ENCODE data around the gene OTOP3. TPM values are rescaled to one million over a fixed set of nuclear protein-coding genes. Genes with fewer than 3 reads are reported as not detected.

The OTOP3 gene
- total RNA-seq, 1 experiment from 2014 or later = not detected

GRCh38 chr17:74972107-74972972 lies 36.6 kb downstream of the OTOP3 start, which contains the start of gene HID1:
Gene HID1, minus strand, starts transcription at chr17:74972759. Its CDS starts 103 bp downstream, at chr17:74972656.
- no peaks in the 10 kb centered on the region for H3K9me2 ChIP-seq (ENCODE audit: insufficient read depth)
- H4K20me1 ChIP-seq (ENCODE audit: insufficient read depth) = no peaks in the 10 kb centered on the region
- intact Hi-C loops (cut with micrococcal nuclease; ENCODE audit: unreplicated experiment) = no loop called here
- no peak within 1 kb of the TSS for H3K27ac ChIP-seq
- ChIA-PET CTCF (interaction anchor here (0.7 to 1.1 kb wide), 4 partner anchors 12 to 231 kb away, joined by 3 to 20 read pairs (median 5); no protein-coding TSS in a partner anchor), POLR2A (ENCODE audit: unreplicated experiment) (interaction anchor here (0.6 to 1.1 kb wide), 2 partner anchors 15 to 119 kb away, joined by 5 to 12 read pairs; partner anchors contain the start of gene CDR2L)
- peak; percentile 60 to 62 for DNase-seq
- H3K79me2 ChIP-seq (ENCODE audit: low read depth) = peaks cover 34% of the 10 kb centered on the region
- H3F3A ChIP-seq (ENCODE audit: insufficient read depth, low read depth) = peaks cover 9% of the 10 kb centered on the region; the same call in 1 of the 2 replicates
- H3K4me1 ChIP-seq (replicated peaks; ENCODE audit: insufficient read depth) = peaks cover 43% of the 10 kb centered on the region
- H3K4me3 ChIP-seq = peak within 1 kb of the TSS; percentile 96
- BruUV-seq (replicated peaks) = no TSS peak
- H3K27me3 ChIP-seq (ENCODE audit: insufficient read depth, low read depth) = 0 out of 2 replicates have a peak, but pooled peaks cover 3% of the 10 kb centered on the region
- no peaks in the 10 kb centered on the region for H3K9me3 ChIP-seq (ENCODE audit: insufficient read depth, low read depth)
- H2AFZ ChIP-seq = peak within 1 kb of the TSS; percentile 90
- no peak for TF ChIP-seq CTCF (conservative IDR thresholded peaks at IDR 0.05)
- no peak for TF ChIP-seq EZH2 (IDR thresholded peaks at IDR 0.05; ENCODE audit: low read depth)
- H3K36me3 ChIP-seq (ENCODE audit: low read depth) = no peaks in the 10 kb centered on the region
- H3K4me2 ChIP-seq = peak within 1 kb of the TSS; percentile 85

DNA sequence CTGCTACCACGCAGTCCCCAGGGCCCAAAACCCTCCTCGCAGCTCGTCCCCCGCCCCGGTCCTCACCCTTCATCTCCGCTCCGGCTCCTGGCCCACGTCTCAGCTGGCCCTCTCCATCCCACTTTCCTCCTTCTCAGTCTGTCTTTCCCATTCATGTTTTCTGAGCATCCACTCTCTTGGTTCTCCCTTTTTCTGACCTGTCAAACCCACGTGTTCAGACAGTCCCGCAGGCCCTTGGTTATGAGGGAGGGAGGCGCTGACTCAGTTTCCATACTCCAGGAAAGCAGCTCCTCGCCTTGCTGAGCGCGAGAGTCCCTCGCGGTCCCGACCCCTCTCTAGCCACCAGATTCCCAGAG lies 37.3 kb downstream of the OTOP3 start:
- Histone ChIP-seq H3K4me2 (peak overlapping the region; percentile 85), H3K27me3 (ENCODE audit: insufficient read depth, low read depth) (0 out of 2 replicates have a peak, but pooled peaks cover 3% of the 10 kb centered on the region), H3K79me2 (ENCODE audit: low read depth) (peaks cover 30% of the 10 kb centered on the region), H3K9me3 (ENCODE audit: insufficient read depth, low read depth) (no peaks in the 10 kb centered on the region), H3F3A (ENCODE audit: insufficient read depth, low read depth) (peaks cover 9% of the 10 kb centered on the region; the same call in 1 of the 2 replicates), H3K4me3 (peak overlapping the region; percentile 96; the same call in 1 of the 2 replicates), H4K20me1 (ENCODE audit: insufficient read depth) (no peaks in the 10 kb centered on the region), H3K9me2 (ENCODE audit: insufficient read depth) (no peaks in the 10 kb centered on the region), H2AFZ (no peak overlapping the region), H3K36me3 (ENCODE audit: low read depth) (no peaks in the 10 kb centered on the region), H3K27ac (no peak overlapping the region), H3K4me1 (replicated peaks; ENCODE audit: insufficient read depth) (peaks cover 38% of the 10 kb centered on the region)
- no peak for DNase-seq
- POLR2A ChIA-PET (ENCODE audit: unreplicated experiment) = interaction anchor here (1.1 kb wide), 1 partner anchor 15 kb away, joined by 5 read pairs; the partner anchor contains the start of gene CDR2L
- no TSS peak for BruUV-seq (replicated peaks)
- CTCF ChIA-PET = interaction anchor here (0.9 kb wide), 1 partner anchor 230 kb away, joined by 20 read pairs; no protein-coding TSS in a partner anchor
- TF ChIP-seq CTCF (conservative IDR thresholded peaks at IDR 0.05) (no peak), EZH2 (IDR thresholded peaks at IDR 0.05; ENCODE audit: low read depth) (no peak)
- intact Hi-C loops (cut with micrococcal nuclease; ENCODE audit: unreplicated experiment) = no loop called here

- TF ChIP-seq EZH2 (IDR thresholded peaks at IDR 0.05; ENCODE audit: low read depth) (no peak), CTCF (conservative IDR thresholded peaks at IDR 0.05) (no peak)
- peaks cover 8% of the 10 kb centered on the region for H3K79me2 ChIP-seq (ENCODE audit: low read depth)
- H3K4me1 ChIP-seq (replicated peaks; ENCODE audit: insufficient read depth) = peaks cover 9% of the 10 kb centered on the region
- no peaks in the 10 kb centered on the region for H3K36me3 ChIP-seq (ENCODE audit: low read depth)
- H3K4me3 ChIP-seq = no peak overlapping the region
- H3K27ac ChIP-seq = no peak overlapping the region
- no peaks in the 10 kb centered on the region for H4K20me1 ChIP-seq (ENCODE audit: insufficient read depth)
- intact Hi-C loops (cut with micrococcal nuclease; ENCODE audit: unreplicated experiment) = no loop called here
- no peaks in the 10 kb centered on the region for H3K9me2 ChIP-seq (ENCODE audit: insufficient read depth)
- no peak for DNase-seq
- peaks cover 9% of the 10 kb centered on the region; the same call in 1 of the 2 replicates for H3F3A ChIP-seq (ENCODE audit: insufficient read depth, low read depth)
- POLR2A ChIA-PET (ENCODE audit: unreplicated experiment) = no interaction called here
- H3K9me3 ChIP-seq (ENCODE audit: insufficient read depth, low read depth) = no peaks in the 10 kb centered on the region
- BruUV-seq (replicated peaks) = no TSS peak
- H3K4me2 ChIP-seq = no peak overlapping the region
- 0 out of 2 replicates have a peak, but pooled peaks cover 3% of the 10 kb centered on the region for H3K27me3 ChIP-seq (ENCODE audit: insufficient read depth, low read depth)
- CTCF ChIA-PET = interaction anchor here (0.6 kb wide), 1 partner anchor 15 kb away, joined by 3 read pairs; no protein-coding TSS in a partner anchor
- no peak overlapping the region for H2AFZ ChIP-seq
Observed at GRCh38 chr17:74975943-74976342, 40.2 kb downstream of the OTOP3 start.
